H1 (cell line): Measurements from ENCODE around the gene GATD1. TPM values are rescaled to one million over a fixed set of nuclear protein-coding genes. Genes with fewer than 3 reads are reported as not detected.

Experiments used
- CTCF ChIA-PET: fragments of 300-600 bp; sonication (Branson Sonifier 250); formaldehyde crosslinking; loops from one replicate; lab custom pipeline; 2021; ENCODE audit not compliant: partially characterized antibody; lab: Charles Lee
- POLR2A ChIA-PET: fragments of 300-600 bp; sonication (Branson Sonifier 250); formaldehyde crosslinking; loops from one replicate; lab custom pipeline; 2021; ENCODE audit warnings: inconsistent platforms; ENCODE audit not compliant: partially characterized antibody; lab: Charles Lee
- DNase-seq, 2 experiments: peaks; one replicate each; pipeline versions ENCODE4 v3.0.0 to v3.0.0-alpha.2; 2010 to 2022; ENCODE audit warnings: low spot score in 2 of 2, low read depth in 1 of 2, mixed read lengths in 1 of 2
- FAIRE-seq: peaks from 2 replicates; lab custom pipeline; 2011; peaks lifted over from hg19 to GRCh38; lab: Jason Lieb, UNC
- H2AFZ ChIP-seq: 2 replicates; pipeline ENCODE4 v1.8.1; 2012; ENCODE audit warnings: low read length, inconsistent platforms
- H2AK5ac ChIP-seq: 2 replicates; pipeline ENCODE4 v1.6.1; 2013; ENCODE audit warnings: low read depth, low read length
- H2BK120ac ChIP-seq: replicated peaks from 2 replicates; pipeline ENCODE3; 2013; ENCODE audit warnings: low read depth, low read length, inconsistent platforms
- H2BK12ac ChIP-seq: 2 replicates; pipeline ENCODE4 v1.6.1; 2013; ENCODE audit warnings: low read depth, low read length
- H2BK15ac ChIP-seq: 2 replicates; pipeline ENCODE4 v1.6.1; 2013; ENCODE audit warnings: low read length
- H2BK20ac ChIP-seq: 2 replicates; pipeline ENCODE4 v1.6.1; 2013; ENCODE audit warnings: low read length
- H2BK5ac ChIP-seq: 2 replicates; pipeline ENCODE4 v1.6.1; 2013; ENCODE audit warnings: low read depth, low read length
- H3K14ac ChIP-seq: 2 replicates; pipeline ENCODE4 v1.6.1; 2013; ENCODE audit warnings: inconsistent platforms; ENCODE audit not compliant: insufficient read length
- H3K18ac ChIP-seq: 2 replicates; pipeline ENCODE4 v1.6.1; 2013; ENCODE audit warnings: low read length; ENCODE audit errors: extremely low read depth
- H3K23ac ChIP-seq: 2 replicates; pipeline ENCODE4 v1.6.1; 2013; ENCODE audit warnings: inconsistent platforms; ENCODE audit not compliant: insufficient read length
- H3K23me2 ChIP-seq: 2 replicates; pipeline ENCODE4 v1.6.1; 2013; ENCODE audit warnings: low read depth, low read length
- H3K27ac ChIP-seq: 2 replicates; pipeline ENCODE4 v1.6.1; 2011; ENCODE audit warnings: low read depth, low read length, inconsistent platforms
- H3K27me3 ChIP-seq, 4 experiments: replicated peaks in 1 of 4; 1 replicate in 1 of 4; 2 replicates in 3 of 4; pipeline versions ENCODE4 v1.6.1 to v1.8.1; 2011 to 2013; ENCODE audit warnings: low read length in 3 of 4, mild to moderate bottlenecking in 3 of 4, inconsistent platforms in 2 of 4, mixed read lengths in 2 of 4, moderate library complexity in 1 of 4; ENCODE audit not compliant: control insufficient read depth in 3 of 4, insufficient read depth in 3 of 4; ENCODE audit errors: extremely low read depth in 1 of 4
- H3K36me3 ChIP-seq, 4 experiments: 2 replicates each; pipeline versions ENCODE4 v1.6.1 to v1.8.1; 2011 to 2013; ENCODE audit warnings: mild to moderate bottlenecking in 4 of 4, low read length in 3 of 4, moderate library complexity in 2 of 4, control low read depth in 1 of 4, inconsistent platforms in 1 of 4; ENCODE audit not compliant: insufficient read depth in 4 of 4, control insufficient read depth in 2 of 4
- H3K4ac ChIP-seq: replicated peaks from 2 replicates; pipeline ENCODE3; 2013; ENCODE audit warnings: low read length, low read depth, mixed read lengths, inconsistent platforms; ENCODE audit not compliant: insufficient read length
- H3K4me1 ChIP-seq, 4 experiments: replicated peaks in 1 of 4; 1 replicate in 1 of 4; 2 replicates in 3 of 4; pipeline versions ENCODE4 v1.6.1 to v1.8.1; 2011 to 2013; ENCODE audit warnings: low read length in 3 of 4, inconsistent platforms in 2 of 4, mixed read lengths in 1 of 4; ENCODE audit not compliant: insufficient read depth in 4 of 4, control insufficient read depth in 3 of 4
- H3K4me2 ChIP-seq, 2 experiments: 2 replicates each; pipeline versions ENCODE4 v1.6.1 to v1.8.1; 2011 to 2013; ENCODE audit warnings: low read depth in 2 of 2, low read length in 2 of 2, control low read depth in 1 of 2, inconsistent platforms in 1 of 2, mild to moderate bottlenecking in 1 of 2; ENCODE audit not compliant: insufficient read depth in 1 of 2
- H3K4me3 ChIP-seq, 4 experiments: fragments of 200-600, 300-600 bp in 1 of 4; sonication (generic), shearing (Covaris generic), sonication (Bioruptor Twin) in 1 of 4; 2 replicates each; pipeline versions ENCODE4 v1.5.1 to v1.8.1; 2011 to 2016; ENCODE audit warnings: low read length in 4 of 4, low read depth in 3 of 4, control low read depth in 2 of 4, inconsistent platforms in 2 of 4, mild to moderate bottlenecking in 2 of 4, mixed read lengths in 1 of 4, moderate library complexity in 1 of 4; ENCODE audit not compliant: insufficient read depth in 2 of 4; ENCODE audit errors: extremely low read depth in 1 of 4
- H3K56ac ChIP-seq: replicated peaks from 2 replicates; pipeline ENCODE3; 2013; ENCODE audit warnings: low read depth, mild to moderate bottlenecking, mixed read lengths, low read length, inconsistent platforms; ENCODE audit not compliant: insufficient read length
- H3K79me1 ChIP-seq: 2 replicates; pipeline ENCODE4 v1.6.1; 2013; ENCODE audit warnings: low read depth, low read length, control low read depth
- H3K79me2 ChIP-seq, 2 experiments: 2 replicates each; pipeline versions ENCODE4 v1.6.1 to v1.8.1; 2012 to 2013; ENCODE audit warnings: low read length in 2 of 2, mild to moderate bottlenecking in 2 of 2, inconsistent platforms in 1 of 2; ENCODE audit not compliant: insufficient read depth in 2 of 2, control insufficient read depth in 1 of 2
- H3K9ac ChIP-seq, 4 experiments: replicated peaks in 1 of 4; 1 replicate in 1 of 4; 2 replicates in 3 of 4; pipeline versions ENCODE4 v1.6.1 to v1.8.1; 2011 to 2013; ENCODE audit warnings: low read depth in 3 of 4, low read length in 3 of 4, control low read depth in 2 of 4, mild to moderate bottlenecking in 2 of 4, moderate library complexity in 2 of 4, inconsistent platforms in 1 of 4; ENCODE audit errors: extremely low read depth in 1 of 4
- H3K9me3 ChIP-seq, 2 experiments: 2 replicates each; pipeline versions ENCODE4 v1.6.1 to v1.8.1; 2012 to 2013; ENCODE audit warnings: mild to moderate bottlenecking in 2 of 2, moderate library complexity in 2 of 2, control low read depth in 1 of 2, inconsistent platforms in 1 of 2, low read depth in 1 of 2, low read length in 1 of 2, mixed read lengths in 1 of 2; ENCODE audit not compliant: insufficient read depth in 2 of 2
- H4K20me1 ChIP-seq, 2 experiments: replicated peaks in 1 of 2; 2 replicates each; pipeline versions ENCODE3 to v1.8.1; 2011 to 2013; ENCODE audit warnings: inconsistent platforms in 2 of 2, low read length in 2 of 2, mild to moderate bottlenecking in 1 of 2; ENCODE audit not compliant: insufficient read depth in 2 of 2, control insufficient read depth in 1 of 2
- H4K5ac ChIP-seq: 2 replicates; pipeline ENCODE4 v1.6.1; 2013; ENCODE audit warnings: low read length, low read depth, mixed read lengths, inconsistent platforms; ENCODE audit not compliant: insufficient read length
- H4K8ac ChIP-seq: 2 replicates; pipeline ENCODE4 v1.8.0; 2013; ENCODE audit warnings: mild to moderate bottlenecking, moderate library complexity, low read length, inconsistent platforms; ENCODE audit not compliant: insufficient read depth; ENCODE audit errors: extremely low read depth
- H4K91ac ChIP-seq: replicated peaks from 2 replicates; pipeline ENCODE3; 2013; ENCODE audit warnings: low read length, mixed read lengths, inconsistent platforms; ENCODE audit not compliant: insufficient read length
- SAP30 ChIP-seq: fragments of 300-600 bp; sonication (generic); IDR thresholded peaks from 2 replicates; pipeline ENCODE4 v1.7.1; 2012; ENCODE audit warnings: low read length, moderate library complexity, mild to moderate bottlenecking, inconsistent platforms; ENCODE audit not compliant: insufficient read depth, insufficient replicate concordance
- WGBS, 2 experiments: shearing (Covaris generic) in 1 of 2; methylation state at CpG; one replicate each; pipeline versions ENCODE4 v1.1.6 to v1.1.7; 2013 to 2015; ENCODE audit warnings: low lambda C conversion rate in 2 of 2, mixed read lengths in 2 of 2, inconsistent platforms in 1 of 2, low coverage in 1 of 2, missing lambda C conversion rate in 1 of 2; ENCODE audit not compliant: insufficient replicate concordance in 2 of 2, insufficient coverage in 1 of 2, insufficient read length in 1 of 2; ENCODE audit errors: extremely low coverage in 1 of 2, missing lambda C conversion rate in 1 of 2; 5-methylcytosine and 5-hydroxymethylcytosine counted together
- polyA plus RNA-seq, 7 experiments: library from polyadenylated mRNA; depleted of rRNA in 3 of 7; stranded (reverse) in 5 of 7; unstranded in 2 of 7; fragments of >200 nt in 5 of 7; fragments of 200-250 nt in 2 of 7; gene quantifications; 1 replicate in 5 of 7; 2 replicates in 1 of 7; 4 replicates in 1 of 7; pipeline versions ENCODE4 v1.2.1 to v1.2.3, GENCODE V29; 2011 to 2013; ENCODE audit warnings: missing spikeins in 2 of 7, mixed read lengths in 2 of 7
- total RNA-seq: library from RNA; stranded (reverse); fragmentation: NEBNext Ultra II Directional; extraction: Animal tissue kit (Norgen Biotek cat#: 25700); gene quantifications from 2 replicates; pipeline ENCODE4 v1.2.1, GENCODE V29; 2021

The GATD1 gene
- total and polyA plus RNA-seq, 2 of the 8 experiments (the other 6 are each of a cell fraction or from before 2014, with no cell fraction given) = 47.5 to 54.8 TPM

DNA sequence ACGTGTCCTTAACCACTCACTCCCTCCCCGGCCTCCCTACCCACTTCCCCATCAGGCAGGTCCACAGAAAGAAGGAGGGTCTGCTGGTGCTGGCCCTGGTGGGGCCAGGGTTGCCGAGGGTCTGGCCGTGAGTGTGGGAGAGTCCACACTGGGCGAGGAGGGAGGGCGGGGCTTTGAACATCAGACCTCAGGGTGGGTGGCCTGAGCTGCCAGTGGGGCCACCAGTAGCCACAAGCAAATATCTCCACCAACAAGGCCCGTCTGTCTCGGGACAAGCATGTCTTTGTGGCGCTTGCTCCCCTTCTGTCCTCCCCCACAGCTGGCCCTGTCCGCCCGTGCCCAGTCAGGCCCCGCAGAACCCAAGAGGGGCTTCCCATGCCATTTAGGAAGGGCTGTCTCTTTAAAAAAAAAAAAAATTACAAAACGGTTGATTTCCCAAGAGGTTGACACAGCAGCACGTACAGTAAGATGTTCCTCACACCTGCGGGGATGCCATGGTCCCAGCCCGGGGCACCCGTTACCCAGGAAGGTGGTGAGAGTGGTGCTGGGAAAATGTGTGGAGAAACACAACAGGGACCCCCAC is 47.7 kb downstream of the GATD1 start:
- Histone ChIP-seq H3K79me2 (no peaks in the 10 kb centered on the region), H2BK15ac (no peak overlapping the region), H3K56ac (no peak overlapping the region), H4K91ac (no peak overlapping the region), H3K4me2 (no peak overlapping the region), H2BK120ac (no peak overlapping the region), H2AFZ (no peak overlapping the region), H2AK5ac (no peak overlapping the region), H3K36me3 (no peaks in the 10 kb centered on the region), H3K79me1 (no peaks in the 10 kb centered on the region), H3K9ac (no peak overlapping the region), H3K27ac (no peak overlapping the region), H4K20me1 (no peaks in the 10 kb centered on the region), H3K23ac (no peak overlapping the region), H4K8ac (peak overlapping the region; percentile 60; the same call in 1 of the 2 replicates), H3K14ac (no peak overlapping the region), H2BK12ac (no peak overlapping the region), H3K9me3 (no peaks in the 10 kb centered on the region), H3K27me3 (peaks cover 0 to 2% (median 0%) of the 10 kb centered on the region in 4 experiments; a peak in 2 of 7 replicates), H3K4ac (no peak overlapping the region), H3K18ac (no peak overlapping the region), H3K23me2 (peaks cover 7% of the 10 kb centered on the region; the same call in 1 of the 2 replicates), H2BK5ac (no peak overlapping the region), H3K4me3 (no peak overlapping the region), H3K4me1 (peaks cover 0 to 19% (median 11%) of the 10 kb centered on the region in 4 experiments; a peak in 5 of 7 replicates), H2BK20ac (no peak overlapping the region), H4K5ac (no peak overlapping the region)
- POLR2A ChIA-PET = interaction anchor here (0.7 to 13.2 kb wide), 6 partner anchors 10 to 36 kb away, joined by 3 to 216 read pairs (median 6); partner anchors contain the start of gene TALDO1
- WGBS, 2 experiments = 94% methylated on average over 17 of the region's 17 CpGs; no CpG with 5 or more reads in 1 of the 2 experiments
- TF ChIP-seq SAP30 = no peak
- no peak for FAIRE-seq
- DNase-seq = no peak
- CTCF ChIA-PET = interaction anchor here (1.2 to 15.4 kb wide), 4 partner anchors 24 to 92 kb away, joined by 3 to 395 read pairs (median 30); partner anchors contain the start of genes DEAF1, DRD4, EPS8L2 and TALDO1
